ENCODE results near the gene DAB1. TPM values are rescaled to one million over a fixed set of nuclear protein-coding genes. Genes with fewer than 3 reads are reported as not detected.
A peak's percentile ranks its signal among the peaks of the same experiment; 100 is the strongest.

DAB1 gene
- total RNA-seq, 1 donor = 0.45 TPM

- no peak for TF ChIP-seq CTCF (IDR thresholded peaks at IDR 0.05; ENCODE audit: insufficient read depth, low read length)
- H3K4me3 ChIP-seq (ENCODE audit: low read depth, low read length) = no peak overlapping the region
- peak; percentile 2 for DNase-seq (ENCODE audit: low read depth)
These were observed 217.8 kb downstream of the DAB1 start for GRCh38 chr1:57206038-57206437.

DNA sequence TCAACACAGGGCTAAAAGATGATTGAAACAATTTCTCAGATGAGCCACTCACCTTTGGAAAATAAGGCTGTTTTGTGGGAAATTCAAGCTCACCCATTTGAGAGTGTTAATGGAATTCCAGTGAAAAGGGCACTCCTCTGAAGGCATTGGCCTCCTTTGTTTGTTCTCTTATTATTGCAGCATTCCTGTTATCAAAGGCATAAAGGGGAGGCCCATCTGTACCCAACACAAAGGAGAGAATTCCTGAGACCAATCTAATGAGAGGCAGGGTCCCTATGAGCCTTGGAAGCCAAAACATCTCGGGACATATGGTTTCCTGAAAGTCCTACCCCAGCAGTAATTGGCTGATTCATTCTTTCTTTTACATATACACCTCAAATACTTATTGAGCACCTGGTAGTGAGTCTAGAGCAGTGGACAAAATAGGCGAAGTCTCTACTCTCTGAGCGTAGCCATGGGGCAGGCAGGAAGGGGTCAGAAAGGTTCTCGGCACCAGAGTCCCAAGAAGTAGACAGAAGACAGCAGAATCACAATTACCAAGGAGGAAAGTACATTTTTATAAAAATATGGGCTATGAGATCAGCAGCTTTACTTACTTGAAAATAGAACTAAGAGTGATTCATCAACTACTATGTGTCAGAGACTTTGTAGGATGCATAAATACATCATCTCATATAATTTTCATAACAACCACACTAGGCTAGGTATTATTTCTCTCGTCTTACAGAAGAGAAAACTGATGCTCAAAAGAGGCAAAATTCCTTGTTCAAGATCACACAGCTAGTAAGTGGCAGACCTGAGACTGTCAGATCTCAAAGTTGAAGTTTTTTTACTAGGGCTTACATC, 218.7 kb downstream of the DAB1 start:
- no peak for DNase-seq (ENCODE audit: low read depth)

GRCh38 chr1:57204091-57204490, 219.8 kb downstream of the DAB1 start:
- DNase-seq (ENCODE audit: low read depth) = no peak
- no peak for TF ChIP-seq CTCF (IDR thresholded peaks at IDR 0.05; ENCODE audit: insufficient read depth, low read length)
- no peak overlapping the region for H3K4me3 ChIP-seq (ENCODE audit: low read depth, low read length)

More for the DNA sequence above, 218.7 kb downstream of the DAB1 start:
- no peak overlapping the region for H3K4me3 ChIP-seq (ENCODE audit: low read depth, low read length)
- no peak for TF ChIP-seq CTCF (IDR thresholded peaks at IDR 0.05; ENCODE audit: insufficient read depth, low read length)

GRCh38 chr1:57202241-57202640, 221.6 kb downstream of the DAB1 start:
- TF ChIP-seq CTCF (IDR thresholded peaks at IDR 0.05; ENCODE audit: insufficient read depth, low read length) = no peak
- no peak for DNase-seq (ENCODE audit: low read depth)
- no peak overlapping the region for H3K4me3 ChIP-seq (ENCODE audit: low read depth, low read length)

DNA sequence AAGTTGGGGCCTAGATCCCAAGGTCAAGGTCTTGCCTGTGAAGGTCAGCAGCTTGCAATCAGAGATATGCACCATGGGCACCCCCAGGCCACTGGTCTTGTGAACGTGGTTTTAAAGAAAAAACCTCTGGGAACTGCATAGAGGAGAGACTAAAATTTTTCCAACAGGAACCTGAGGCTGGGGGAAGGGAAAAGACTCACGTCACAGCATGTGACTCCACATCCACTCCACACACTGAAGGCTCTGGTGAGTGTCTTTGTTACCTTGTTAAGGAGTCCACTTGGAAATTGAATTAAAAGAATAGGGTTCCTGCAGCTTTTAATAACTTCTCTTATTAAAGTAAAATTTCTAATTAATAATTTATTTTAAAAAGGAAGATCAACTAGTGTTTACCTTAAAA, 224.9 kb downstream of the DAB1 start:
- no peak for DNase-seq (ENCODE audit: low read depth)
- TF ChIP-seq CTCF (IDR thresholded peaks at IDR 0.05; ENCODE audit: insufficient read depth, low read length) = no peak
- H3K4me3 ChIP-seq (ENCODE audit: low read depth, low read length) = no peak overlapping the region

- DNase-seq (ENCODE audit: low read depth) = no peak
- no peak for TF ChIP-seq CTCF (IDR thresholded peaks at IDR 0.05; ENCODE audit: insufficient read depth, low read length)
- H3K4me3 ChIP-seq (ENCODE audit: low read depth, low read length) = no peak overlapping the region
These were observed 228.4 kb downstream of the DAB1 start for GRCh38 chr1:57195436-57195941.

Measured in fibroblast of the aortic adventitia (primary cell).